ENCODE results near the gene IFNA6. TPM values are rescaled to one million over a fixed set of nuclear protein-coding genes. Genes with fewer than 3 reads are reported as not detected.

IFNA6 gene
- total RNA-seq, 1 donor from 2014 or later: not detected

GRCh38 chr9:21316032-21316842 lies 34.5 kb downstream of the IFNA6 start:
- Mint-ChIP-seq H3K27ac (ENCODE audit: unreplicated experiment) (no peak overlapping the region), H3K27me3 (ENCODE audit: unreplicated experiment) (no peaks in the 10 kb centered on the region)

GRCh38 chr9:21314152-21314551 lies 36.5 kb downstream of the IFNA6 start:
- H3K4me3 Mint-ChIP-seq (ENCODE audit: unreplicated experiment): no peak overlapping the region
- no peak overlapping the region for H3K27ac Mint-ChIP-seq (ENCODE audit: unreplicated experiment)
- no peaks in the 10 kb centered on the region for H3K9me3 Mint-ChIP-seq (ENCODE audit: unreplicated experiment)
- TF ChIP-seq CTCF (IDR thresholded peaks at IDR 0.05; ENCODE audit: partially characterized antibody, unreplicated experiment): no peak
- H3K4me1 Mint-ChIP-seq (ENCODE audit: low read depth, unreplicated experiment): no peaks in the 10 kb centered on the region
- DNase-seq: no peak
- no peaks in the 10 kb centered on the region for H3K27me3 Mint-ChIP-seq (ENCODE audit: unreplicated experiment)
- H3K36me3 Mint-ChIP-seq (ENCODE audit: unreplicated experiment): no peaks in the 10 kb centered on the region

More at GRCh38 chr9:21316032-21316842, 34.5 kb downstream of the IFNA6 start:
- no peak for DNase-seq
- no peak for TF ChIP-seq CTCF (IDR thresholded peaks at IDR 0.05; ENCODE audit: partially characterized antibody, unreplicated experiment)
- no peak overlapping the region for H3K4me3 Mint-ChIP-seq (ENCODE audit: unreplicated experiment)
- H3K9me3 Mint-ChIP-seq (ENCODE audit: unreplicated experiment): no peaks in the 10 kb centered on the region
- peaks cover 13% of the 10 kb centered on the region for H3K4me1 Mint-ChIP-seq (ENCODE audit: low read depth, unreplicated experiment)
- H3K36me3 Mint-ChIP-seq (ENCODE audit: unreplicated experiment): no peaks in the 10 kb centered on the region

- DNase-seq: no peak
- Mint-ChIP-seq H3K4me3 (ENCODE audit: unreplicated experiment) (no peak overlapping the region), H3K4me1 (ENCODE audit: low read depth, unreplicated experiment) (no peaks in the 10 kb centered on the region), H3K36me3 (ENCODE audit: unreplicated experiment) (no peaks in the 10 kb centered on the region), H3K27me3 (ENCODE audit: unreplicated experiment) (no peaks in the 10 kb centered on the region), H3K27ac (ENCODE audit: unreplicated experiment) (no peak overlapping the region), H3K9me3 (ENCODE audit: unreplicated experiment) (no peaks in the 10 kb centered on the region)
- TF ChIP-seq CTCF (IDR thresholded peaks at IDR 0.05; ENCODE audit: partially characterized antibody, unreplicated experiment): no peak
These were observed 38.8 kb downstream of the IFNA6 start for GRCh38 chr9:21311889-21312288.

GRCh38 chr9:21305213-21305612 lies 45.5 kb downstream of the IFNA6 start, which contains the start of gene IFNA5:
IFNA5 (minus strand) TSS chr9:21305313; CDS start chr9:21305256, 57 bp downstream.
- no peaks in the 10 kb centered on the region for H3K4me1 Mint-ChIP-seq (ENCODE audit: low read depth, unreplicated experiment)
- H3K36me3 Mint-ChIP-seq (ENCODE audit: unreplicated experiment): no peaks in the 10 kb centered on the region
- no peak for TF ChIP-seq CTCF (IDR thresholded peaks at IDR 0.05; ENCODE audit: partially characterized antibody, unreplicated experiment)
- H3K9me3 Mint-ChIP-seq (ENCODE audit: unreplicated experiment): no peaks in the 10 kb centered on the region
- peaks cover 1% of the 10 kb centered on the region for H3K27me3 Mint-ChIP-seq (ENCODE audit: unreplicated experiment)
- no peak within 1 kb of the TSS for H3K27ac Mint-ChIP-seq (ENCODE audit: unreplicated experiment)
- H3K4me3 Mint-ChIP-seq (ENCODE audit: unreplicated experiment): no peak within 1 kb of the TSS
- no peak for DNase-seq

Other genes starting within 250 kb of the IFNA6 start
- gene IFNW1, start 209.1 kb downstream of the IFNA6 start, total RNA-seq (ENCODE audit: unreplicated experiment): not detected
- not detected for gene IFNA21, start 184.2 kb downstream of the IFNA6 start, total RNA-seq (ENCODE audit: unreplicated experiment)
- not detected for gene IFNA4, start 163.3 kb downstream of the IFNA6 start, total RNA-seq (ENCODE audit: unreplicated experiment)
- not detected for gene IFNA7, start 148.7 kb downstream of the IFNA6 start, total RNA-seq (ENCODE audit: unreplicated experiment)
- gene IFNA10, start 143.7 kb downstream of the IFNA6 start, total RNA-seq (ENCODE audit: unreplicated experiment): not detected
- not detected for gene IFNA16, start 133.6 kb downstream of the IFNA6 start, total RNA-seq (ENCODE audit: unreplicated experiment)
- not detected for gene IFNA17, start 122.7 kb downstream of the IFNA6 start, total RNA-seq (ENCODE audit: unreplicated experiment)
- not detected for gene IFNA14, start 110.9 kb downstream of the IFNA6 start, total RNA-seq (ENCODE audit: unreplicated experiment)
- not detected for gene IFNA5, start 45.6 kb downstream of the IFNA6 start, total RNA-seq (ENCODE audit: unreplicated experiment)
- 38.7 TPM for gene KLHL9, start 15.5 kb downstream of the IFNA6 start, total RNA-seq (ENCODE audit: unreplicated experiment)
- not detected for gene IFNA13, start 17.2 kb upstream of the IFNA6 start, total RNA-seq (ENCODE audit: unreplicated experiment)
- gene IFNA2, start 34.5 kb upstream of the IFNA6 start, total RNA-seq (ENCODE audit: unreplicated experiment): not detected
- gene IFNA8, start 58.2 kb upstream of the IFNA6 start, total RNA-seq (ENCODE audit: unreplicated experiment): not detected
- not detected for gene IFNA1, start 89.6 kb upstream of the IFNA6 start, total RNA-seq (ENCODE audit: unreplicated experiment)
- not detected for gene IFNE, start 131.4 kb upstream of the IFNA6 start, total RNA-seq (ENCODE audit: unreplicated experiment)

All from glutamatergic neuron (in vitro differentiated cells).